GM19467 (cell line): Measurements from ENCODE around the gene TPM1.
"Not testable (repeated sequence)": the region's sequence is repeated elsewhere in the genome, so short reads cannot be mapped to it uniquely, and the experiment has no call there.

Source experiments
- ATAC-seq: cut with Tn5 transposase; IDR thresholded peaks from one replicate; pipeline ENCODE4 v1.9.1; 2021; ENCODE audit warnings: mild to moderate bottlenecking, moderate library complexity; ENCODE audit not compliant: unreplicated experiment

Gene TPM1

GRCh38 chr15:63041974-63042876, at the start of gene TPM1:
Gene TPM1, plus strand, starts transcription at chr15:63042747. Its CDS starts 83 bp downstream, at chr15:63042830.
- ATAC-seq: no peak

GRCh38 chr15:62993066-62993465, 49.5 kb upstream of the TPM1 start:
- ATAC-seq: no peak

GRCh38 chr15:62993632-62994031, 48.9 kb upstream of the TPM1 start:
- not testable (repeated sequence) for ATAC-seq

GRCh38 chr15:62994439-62994838, 48.1 kb upstream of the TPM1 start:
- no peak for ATAC-seq

GRCh38 chr15:62994975-62995681, 47.4 kb upstream of the TPM1 start:
- no peak for ATAC-seq

- no peak for ATAC-seq
Measured at GRCh38 chr15:62997441-62997840, 45.1 kb upstream of the TPM1 start.

- ATAC-seq: no peak
Measured at GRCh38 chr15:62998262-62998890, 44.2 kb upstream of the TPM1 start.

GRCh38 chr15:62999178-62999577, 43.4 kb upstream of the TPM1 start:
- ATAC-seq: no peak

- ATAC-seq: no peak
Measured at GRCh38 chr15:62999923-63000561, 42.5 kb upstream of the TPM1 start.

- no peak for ATAC-seq
Measured at GRCh38 chr15:63000706-63001105, 41.8 kb upstream of the TPM1 start.

- ATAC-seq: no peak
Measured at GRCh38 chr15:63004211-63004610, 38.3 kb upstream of the TPM1 start.

GRCh38 chr15:63006032-63006878, 36.3 kb upstream of the TPM1 start:
- no peak for ATAC-seq

- no peak for ATAC-seq
Measured at GRCh38 chr15:63008333-63009049, 34.1 kb upstream of the TPM1 start.

GRCh38 chr15:63010386-63010785, 32.2 kb upstream of the TPM1 start:
- ATAC-seq: no peak

GRCh38 chr15:63010920-63011693, 31.4 kb upstream of the TPM1 start:
- ATAC-seq: no peak

- ATAC-seq: no peak
Measured at GRCh38 chr15:63012444-63012843, 30.1 kb upstream of the TPM1 start.

GRCh38 chr15:63013052-63013808, 29.3 kb upstream of the TPM1 start:
- ATAC-seq: no peak

- ATAC-seq: no peak
Measured at GRCh38 chr15:63014578-63014977, 28.0 kb upstream of the TPM1 start.
